ENCODE data around the gene SCO1. TPM values are rescaled to one million over a fixed set of nuclear protein-coding genes. Genes with fewer than 3 reads are reported as not detected.

Gene SCO1
- total and polyA plus RNA-seq, 10 of the 15 experiments (the other 5 are each of a cell fraction or from before 2014, with no cell fraction given): 8.2 to 73.0 (median 37.1) TPM

GRCh38 chr17:10633738-10634379 lies 63.5 kb downstream of the SCO1 start:
- H3K4me2 ChIP-seq (ENCODE audit: control insufficient read depth, insufficient read depth): peak overlapping the region; percentile 70
- H3K27me3 ChIP-seq (replicated peaks in 1 of 2; ENCODE audit: control insufficient read depth in 2 of 2, insufficient read depth in 2 of 2, low read length in 1 of 2): no peaks in the 10 kb centered on the region
- peak; percentile 98 for FAIRE-seq
- H3K9ac ChIP-seq (ENCODE audit: control insufficient read depth, insufficient read depth, low read length): no peak overlapping the region
- POLR2A ChIA-PET: no interaction called here
- peaks cover 21% of the 10 kb centered on the region for H3K4me1 ChIP-seq (ENCODE audit: control insufficient read depth, insufficient read depth, low read length)
- intact Hi-C loops (cut with micrococcal nuclease; ENCODE audit: unreplicated experiment) (loop anchor here (5.0 to 10.0 kb wide), 2 partner anchors 101 to 213 kb away; partner anchors contain the start of gene TMEM220), in situ Hi-C loops (cut with MboI) (loop anchor here (25.0 kb wide), 3 partner anchors 503 to 1003 kb away; no protein-coding TSS in a partner anchor)
- SMC1A ChIA-PET (ENCODE audit: uncharacterized antibody, unreplicated experiment): interaction anchor here (0.7 to 1.5 kb wide), 3 partner anchors 11 to 210 kb away, joined by 3 to 8 read pairs (median 4); no protein-coding TSS in a partner anchor
- no peaks in the 10 kb centered on the region for H3K79me2 ChIP-seq (ENCODE audit: control insufficient read depth, insufficient read depth, low read length)
- CTCF ChIA-PET: interaction anchor here (0.7 to 10.7 kb wide), 7 partner anchors 12 to 1302 kb away, joined by 3 to 138 read pairs (median 5); no protein-coding TSS in a partner anchor
- RAD21 ChIA-PET (ENCODE audit: unreplicated experiment): interaction anchor here (0.9 to 1.4 kb wide), 4 partner anchors 10 to 211 kb away, joined by 3 to 7 read pairs (median 3); no protein-coding TSS in a partner anchor
- peak; percentile 99 for ATAC-seq
- no peak overlapping the region for H3K27ac ChIP-seq (ENCODE audit: control insufficient read depth, insufficient read depth)
- H3K9me3 ChIP-seq (replicated peaks; ENCODE audit: control insufficient read depth, insufficient read depth, low read length): no peaks in the 10 kb centered on the region
- TF ChIP-seq BHLHE40 (IDR thresholded peaks at IDR 0.05; ENCODE audit: borderline replicate concordance in 1 of 2, low read depth in 2 of 2, low read length in 1 of 2) (peak; percentile 54 to 59; a peak in 2 of 4 replicates), POU2F2 (IDR thresholded peaks at IDR 0.05; ENCODE audit: borderline replicate concordance, low read depth, low read length) (0 out of 3 replicates have a peak, but pooled peaks have one; percentile 17), FOXK2 (IDR thresholded peaks at IDR 0.05) (no peak), RUNX3 (IDR thresholded peaks at IDR 0.05; ENCODE audit: low read length) (peak; percentile 50; the same call in 1 of the 2 replicates), SMAD5 (IDR thresholded peaks at IDR 0.05; ENCODE audit: low read depth) (no peak), PAX5 (IDR thresholded peaks at IDR 0.05; ENCODE audit: borderline replicate concordance, low read depth, low read length) (peak; percentile 88; the same call in 1 of the 2 replicates), EGR1 (IDR thresholded peaks at IDR 0.05; ENCODE audit: borderline replicate concordance in 1 of 2, low read depth in 2 of 2, low read length in 2 of 2) (peak in 1 of 2 experiments; percentile 75; a peak in 1 of 3 replicates), IRF4 (IDR thresholded peaks at IDR 0.05; ENCODE audit: low read depth, low read length) (peak; percentile 41; the same call in 1 of the 2 replicates), MXI1 (IDR thresholded peaks at IDR 0.05; ENCODE audit: low read depth, low read length) (peak; percentile 53; the same call in 1 of the 2 replicates), IKZF2 (IDR thresholded peaks at IDR 0.05) (peak in 1 of 2 experiments; percentile 12; a peak in 1 of 4 replicates), SRF (IDR thresholded peaks at IDR 0.05; ENCODE audit: low read depth in 2 of 2, low read length in 2 of 2) (no peak), TBL1XR1 (IDR thresholded peaks at IDR 0.05; ENCODE audit: low read depth, low read length) (peak; percentile 25; the same call in 1 of the 2 replicates), CREB1 (IDR thresholded peaks at IDR 0.05; ENCODE audit: low read depth) (0 out of 2 replicates have a peak, but pooled peaks have one; percentile 28), MAX (IDR thresholded peaks at IDR 0.05; ENCODE audit: low read depth, low read length) (peak; percentile 63), ETV6 (conservative IDR thresholded peaks at IDR 0.05 in 1 of 2, IDR thresholded peaks at IDR 0.05 in 1 of 2; ENCODE audit: borderline replicate concordance in 1 of 2, low read depth in 1 of 2) (peak in 1 of 2 experiments; percentile 60; a peak in 1 of 4 replicates), CHD2 (IDR thresholded peaks at IDR 0.05; ENCODE audit: borderline replicate concordance, low read depth, low read length) (0 out of 2 replicates have a peak, but pooled peaks have one; percentile 17), ESRRA (IDR thresholded peaks at IDR 0.05; ENCODE audit: low read length) (no peak), NFIC (IDR thresholded peaks at IDR 0.05; ENCODE audit: low read depth, low read length) (0 out of 2 replicates have a peak, but pooled peaks have one; percentile 29)
- no TSS peak for BruUV-seq (replicated peaks)
- peak; percentile 71 for DNase-seq (ENCODE audit: low read depth, low spot score)
- 2% methylated on average over 15 of the region's 15 CpGs for WGBS (ENCODE audit: insufficient coverage, insufficient replicate concordance, low lambda C conversion rate, missing lambda C conversion rate)
- no peak overlapping the region for H3K4me3 ChIP-seq
- H2AFZ ChIP-seq (ENCODE audit: control insufficient read depth, low read depth, low read length): peak overlapping the region; percentile 25
- H4K20me1 ChIP-seq (ENCODE audit: control insufficient read depth, insufficient read depth): no peaks in the 10 kb centered on the region
- no peaks in the 10 kb centered on the region; a peak in 1 of 4 replicates for H3K36me3 ChIP-seq (ENCODE audit: control insufficient read depth in 2 of 2, insufficient read depth in 2 of 2, low read length in 1 of 2)

All from GM12878 (cell line).